HEK293 (cell line): Measurements from ENCODE around the gene RAB7A.

ENCODE experiments used
- CTCF ChIA-PET: fragments of 350-600 bp; formaldehyde crosslinking; extraction: SDS; loops from one replicate; lab custom pipeline; 2021; ENCODE audit warnings: antibody characterized with exemption; lab: Yijun Ruan, JAX
- POLR2A ChIA-PET: fragments of 300-600 bp; formaldehyde crosslinking; extraction: SDS; loops from one replicate; lab custom pipeline; 2020; ENCODE audit warnings: antibody characterized with exemption, inconsistent platforms; lab: Yijun Ruan, JAX
- H3K27ac ChIP-seq: fragments of 200-500 bp; sonication (Bioruptor generic); 2 replicates; pipeline ENCODE4 v1.5.1; 2014; ENCODE audit warnings: low read depth, low read length, control low read depth, inconsistent platforms; ENCODE audit errors: extremely low read depth
- H3K36me3 ChIP-seq, 2 experiments: fragments of 200-500 bp in 1 of 2; sonication (Bioruptor generic) in 1 of 2; 1 replicate in 1 of 2; 2 replicates in 1 of 2; pipeline ENCODE4 v1.5.1; 2014 to 2017; ENCODE audit warnings: inconsistent platforms in 2 of 2, low read length in 2 of 2; ENCODE audit not compliant: control insufficient read depth in 2 of 2, insufficient read depth in 1 of 2
- H3K4me1 ChIP-seq: fragments of 200-500 bp; sonication (Bioruptor generic); 2 replicates; pipeline ENCODE4 v1.5.1; 2014; ENCODE audit warnings: mild to moderate bottlenecking, low read length, inconsistent platforms; ENCODE audit not compliant: control insufficient read depth, insufficient read depth
- H3K4me3 ChIP-seq: 2 replicates; pipeline ENCODE4 v1.5.1; 2011; ENCODE audit warnings: low read depth, mild to moderate bottlenecking, control low read depth, low read length, moderate library complexity
- H3K9me3 ChIP-seq: fragments of 200-500 bp; sonication (Bioruptor generic); 2 replicates; pipeline ENCODE4 v1.5.1; 2014; ENCODE audit warnings: low read depth, low read length, inconsistent platforms; ENCODE audit not compliant: control insufficient read depth, insufficient read depth
- GLI4 ChIP-seq: fragments of 450-650 bp; formaldehyde crosslinking; IDR thresholded peaks from 2 replicates; pipeline ENCODE4 v1.5.1; 2016; ENCODE audit warnings: missing biosample characterization, missing genetic modification characterization
- MYNN ChIP-seq: fragments of 450-650 bp; formaldehyde crosslinking; IDR thresholded peaks from 2 replicates; pipeline ENCODE4 v1.5.1; 2016; ENCODE audit warnings: missing biosample characterization, missing genetic modification characterization, borderline replicate concordance
- PRDM4 ChIP-seq: fragments of 450-650 bp; formaldehyde crosslinking; IDR thresholded peaks from 2 replicates; pipeline ENCODE4 v1.5.1; 2017; ENCODE audit warnings: missing biosample characterization, missing genetic modification characterization
- SETDB1 ChIP-seq: IDR thresholded peaks from one replicate; pipeline ENCODE4 v1.6.1; 2017; ENCODE audit warnings: mild to moderate bottlenecking, low read length, moderate library complexity, mixed read lengths; ENCODE audit not compliant: insufficient read length
- SP3 ChIP-seq: fragments of 450-650 bp; formaldehyde crosslinking; IDR thresholded peaks from 2 replicates; pipeline ENCODE4 v1.5.1; 2016; ENCODE audit warnings: missing biosample characterization, missing genetic modification characterization
- ZIC2 ChIP-seq: fragments of 450-650 bp; formaldehyde crosslinking; IDR thresholded peaks from 2 replicates; pipeline ENCODE4 v1.5.1; 2016; ENCODE audit warnings: missing biosample characterization, missing genetic modification characterization
- ZNF184 ChIP-seq: fragments of 450-650 bp; IDR thresholded peaks from 2 replicates; pipeline ENCODE4 v1.5.1; 2018; ENCODE audit warnings: missing biosample characterization, mild to moderate bottlenecking, missing genetic modification characterization
- ZNF2 ChIP-seq: fragments of 450-650 bp; formaldehyde crosslinking; IDR thresholded peaks from 2 replicates; pipeline ENCODE4 v1.5.1; 2016; ENCODE audit warnings: missing biosample characterization, missing genetic modification characterization
- ZNF223 ChIP-seq: fragments of 450-650 bp; formaldehyde crosslinking; IDR thresholded peaks from 2 replicates; pipeline ENCODE4 v1.5.1; 2016; ENCODE audit warnings: missing biosample characterization, missing genetic modification characterization
- ZNF302 ChIP-seq: fragments of 450-650 bp; formaldehyde crosslinking; IDR thresholded peaks from 2 replicates; pipeline ENCODE4 v1.5.1; 2016; ENCODE audit warnings: missing biosample characterization, missing genetic modification characterization, low read depth
- ZNF335 ChIP-seq: fragments of 450-650 bp; formaldehyde crosslinking; conservative IDR thresholded peaks from 2 replicates; pipeline ENCODE4 v1.5.1; 2016; ENCODE audit warnings: missing biosample characterization, missing genetic modification characterization
- ZNF341 ChIP-seq: fragments of 450-650 bp; formaldehyde crosslinking; IDR thresholded peaks from 2 replicates; pipeline ENCODE4; 2016; ENCODE audit warnings: low read depth, missing biosample characterization, missing genetic modification characterization
- ZNF416 ChIP-seq: fragments of 450-650 bp; formaldehyde crosslinking; IDR thresholded peaks from 2 replicates; pipeline ENCODE4 v1.5.1; 2016; ENCODE audit warnings: missing biosample characterization, missing genetic modification characterization
- ZNF423 ChIP-seq: fragments of 450-650 bp; formaldehyde crosslinking; IDR thresholded peaks from 2 replicates; pipeline ENCODE4 v1.5.1; 2016; ENCODE audit warnings: missing biosample characterization, missing genetic modification characterization
- ZNF48 ChIP-seq: fragments of 450-650 bp; formaldehyde crosslinking; IDR thresholded peaks from 2 replicates; pipeline ENCODE4 v1.5.1; 2016; ENCODE audit warnings: missing biosample characterization, missing genetic modification characterization
- ZNF600 ChIP-seq: fragments of 450-650 bp; formaldehyde crosslinking; IDR thresholded peaks from 2 replicates; pipeline ENCODE4 v1.5.1; 2016; ENCODE audit warnings: missing biosample characterization, missing genetic modification characterization
- ZNF639 ChIP-seq: fragments of 450-650 bp; formaldehyde crosslinking; IDR thresholded peaks from 2 replicates; pipeline ENCODE4 v1.5.1; 2016; ENCODE audit warnings: missing biosample characterization, missing genetic modification characterization
- ZNF654 ChIP-seq: fragments of 450-650 bp; formaldehyde crosslinking; IDR thresholded peaks from 2 replicates; pipeline ENCODE4 v1.5.1; 2016; ENCODE audit warnings: low read depth, missing biosample characterization, missing genetic modification characterization
- ZNF704 ChIP-seq: fragments of 450-650 bp; formaldehyde crosslinking; IDR thresholded peaks from 2 replicates; pipeline ENCODE4 v1.5.1; 2016; ENCODE audit warnings: missing biosample characterization, missing genetic modification characterization
- ZNF768 ChIP-seq: fragments of 450-650 bp; formaldehyde crosslinking; IDR thresholded peaks from 2 replicates; pipeline ENCODE4 v1.5.1; 2018; ENCODE audit warnings: missing biosample characterization, mild to moderate bottlenecking, missing genetic modification characterization
- ZNF776 ChIP-seq: fragments of 450-650 bp; formaldehyde crosslinking; IDR thresholded peaks from 2 replicates; pipeline ENCODE4 v1.5.0; 2017; ENCODE audit warnings: missing biosample characterization, missing genetic modification characterization, borderline replicate concordance
- ZSCAN18 ChIP-seq: fragments of 450-650 bp; formaldehyde crosslinking; IDR thresholded peaks from 2 replicates; pipeline ENCODE4 v1.5.1; 2016; ENCODE audit warnings: missing biosample characterization, missing genetic modification characterization
- ZXDB ChIP-seq: fragments of 450-650 bp; formaldehyde crosslinking; IDR thresholded peaks from 2 replicates; pipeline ENCODE4 v1.5.1; 2016; ENCODE audit warnings: missing biosample characterization, missing genetic modification characterization
- TF ChIP-seq, protein P1 (sequence below): fragments of 450-650 bp; formaldehyde crosslinking; IDR thresholded peaks from 2 replicates; pipeline ENCODE4 v1.5.1; 2016; ENCODE audit warnings: missing biosample characterization, missing genetic modification characterization, low read depth

The RAB7A gene

DNA sequence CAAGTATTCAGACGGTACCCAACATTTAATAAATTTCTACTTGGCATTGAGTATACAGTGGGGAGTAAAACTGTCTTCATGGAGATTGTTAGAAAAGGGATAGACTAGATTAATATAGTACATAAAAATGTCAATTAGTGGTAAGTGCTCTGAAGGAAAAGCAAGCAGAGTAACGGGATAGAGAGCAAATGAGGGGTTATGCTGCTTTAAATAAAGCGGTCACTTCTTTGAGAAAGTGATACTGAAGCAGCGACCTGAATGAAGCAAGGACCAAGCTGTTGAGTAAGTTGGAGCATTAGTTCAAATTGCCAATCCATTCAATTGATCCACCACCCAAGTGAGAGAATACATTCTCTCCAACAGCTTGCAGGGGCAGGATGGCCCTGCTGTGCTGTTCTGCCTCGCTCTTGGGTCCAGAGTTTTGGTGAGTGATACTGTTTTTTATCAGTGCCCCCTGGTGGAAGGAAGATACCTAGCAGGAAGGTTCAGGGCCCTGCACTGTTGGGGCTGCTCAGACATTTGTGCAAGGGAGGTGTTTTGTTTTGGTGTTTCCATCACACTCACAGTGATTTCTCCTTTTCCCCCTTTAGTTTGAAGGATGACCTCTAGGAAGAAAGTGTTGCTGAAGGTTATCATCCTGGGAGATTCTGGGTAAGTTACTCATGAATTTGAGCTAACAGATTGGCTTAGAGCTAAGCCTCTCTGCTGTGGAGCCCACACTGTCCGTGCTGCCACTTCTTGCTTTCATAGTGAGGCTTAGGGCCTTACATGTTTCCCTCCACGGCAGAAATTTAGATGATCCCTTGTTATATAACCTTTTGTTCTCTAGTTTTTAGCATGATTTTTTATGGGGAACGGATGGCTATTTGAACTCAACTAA lies 69.0 kb downstream of the RAB7A start:
- H3K4me1 ChIP-seq: no peaks in the 10 kb centered on the region
- ChIA-PET CTCF (interaction anchor here (0.6 to 6.9 kb wide), 14 partner anchors 11 to 235 kb away, joined by 3 to 48 read pairs (median 4); partner anchors contain the start of gene RAB7A), POLR2A (no interaction called here)
- peaks cover 20 to 42% of the 10 kb centered on the region in 2 experiments for H3K36me3 ChIP-seq
- H3K9me3 ChIP-seq: no peaks in the 10 kb centered on the region
- H3K27ac ChIP-seq: no peak overlapping the region
- H3K4me3 ChIP-seq: no peak overlapping the region
- TF ChIP-seq ZSCAN18: no peak
- peak; percentile 53; the same call in 1 of the 2 replicates for TF ChIP-seq ZNF341 (tag by site-specific recombination)
- no peak for TF ChIP-seq GLI4 (tag by site-specific recombination)
- TF ChIP-seq ZNF704 (tag by site-specific recombination): no peak
- TF ChIP-seq ZNF768 (tag by site-specific recombination): peak; percentile 21; the same call in 1 of the 2 replicates
- TF ChIP-seq ZNF2 (tag by site-specific recombination): 0 out of 2 replicates have a peak, but pooled peaks have one; percentile 30
- peak; percentile 8; the same call in 1 of the 2 replicates for TF ChIP-seq ZNF654 (tag by site-specific recombination)
- TF ChIP-seq SETDB1: no peak
- TF ChIP-seq MYNN: no peak
- TF ChIP-seq ZNF600 (tag by site-specific recombination): peak; percentile 73
- no peak for TF ChIP-seq ZNF416
- TF ChIP-seq PRDM4 (tag by site-specific recombination): no peak
- TF ChIP-seq ZNF184 (tag by site-specific recombination): no peak
- TF ChIP-seq ZNF423: no peak

DNA sequence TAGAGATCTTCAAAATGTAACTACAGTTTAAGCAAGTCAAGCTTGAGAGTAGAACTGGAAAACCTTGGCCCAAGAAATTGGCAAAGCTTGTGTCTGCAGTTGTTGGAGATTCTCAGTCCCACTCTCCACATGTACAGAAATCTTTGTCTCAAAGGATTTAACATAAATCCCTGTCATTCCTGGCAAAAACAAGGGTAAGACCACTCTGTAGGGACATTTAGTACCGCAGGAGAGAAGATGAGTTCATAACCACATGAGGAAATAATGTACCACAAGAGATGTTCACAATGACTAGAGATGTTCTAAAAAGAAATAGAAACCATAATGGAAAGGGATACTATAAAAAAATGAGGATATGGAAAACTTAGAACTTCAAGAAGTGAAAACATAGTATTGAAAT lies 73.7 kb downstream of the RAB7A start:
- CTCF ChIA-PET: interaction anchor here (0.6 to 6.9 kb wide), 7 partner anchors 13 to 355 kb away, joined by 3 to 48 read pairs (median 4); no protein-coding TSS in a partner anchor
- Histone ChIP-seq H3K27ac (no peak overlapping the region), H3K4me3 (no peak overlapping the region), H3K36me3 (peaks cover 20 to 57% of the 10 kb centered on the region in 2 experiments), H3K9me3 (no peaks in the 10 kb centered on the region), H3K4me1 (no peaks in the 10 kb centered on the region)
- POLR2A ChIA-PET: no interaction called here
- TF ChIP-seq ZNF639 (tag by site-specific recombination): no peak
- no peak for TF ChIP-seq ZIC2 (tag by site-specific recombination)
- TF ChIP-seq ZNF776: no peak
- no peak for TF ChIP-seq ZNF48 (tag by site-specific recombination)
- TF ChIP-seq ZNF223: no peak
- TF ChIP-seq, protein P1, sequence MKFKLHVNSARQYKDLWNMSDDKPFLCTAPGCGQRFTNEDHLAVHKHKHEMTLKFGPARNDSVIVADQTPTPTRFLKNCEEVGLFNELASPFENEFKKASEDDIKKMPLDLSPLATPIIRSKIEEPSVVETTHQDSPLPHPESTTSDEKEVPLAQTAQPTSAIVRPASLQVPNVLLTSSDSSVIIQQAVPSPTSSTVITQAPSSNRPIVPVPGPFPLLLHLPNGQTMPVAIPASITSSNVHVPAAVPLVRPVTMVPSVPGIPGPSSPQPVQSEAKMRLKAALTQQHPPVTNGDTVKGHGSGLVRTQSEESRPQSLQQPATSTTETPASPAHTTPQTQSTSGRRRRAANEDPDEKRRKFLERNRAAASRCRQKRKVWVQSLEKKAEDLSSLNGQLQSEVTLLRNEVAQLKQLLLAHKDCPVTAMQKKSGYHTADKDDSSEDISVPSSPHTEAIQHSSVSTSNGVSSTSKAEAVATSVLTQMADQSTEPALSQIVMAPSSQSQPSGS: no peak
- TF ChIP-seq SP3: no peak
- no peak for TF ChIP-seq ZNF302 (tag by site-specific recombination)
- no peak for TF ChIP-seq ZNF335 (tag by site-specific recombination)
- TF ChIP-seq ZXDB (tag by site-specific recombination): no peak
